NOMO-1 treated with dmso at 0.1 percent for 144 hours (cell line): ENCODE results near the gene RALY.

Experiments used
- DNase-seq: peaks from one replicate; lab custom pipeline; 2025; ENCODE audit not compliant: unreplicated experiment; lab: John Stamatoyannopoulos, UW

The RALY gene

DNA sequence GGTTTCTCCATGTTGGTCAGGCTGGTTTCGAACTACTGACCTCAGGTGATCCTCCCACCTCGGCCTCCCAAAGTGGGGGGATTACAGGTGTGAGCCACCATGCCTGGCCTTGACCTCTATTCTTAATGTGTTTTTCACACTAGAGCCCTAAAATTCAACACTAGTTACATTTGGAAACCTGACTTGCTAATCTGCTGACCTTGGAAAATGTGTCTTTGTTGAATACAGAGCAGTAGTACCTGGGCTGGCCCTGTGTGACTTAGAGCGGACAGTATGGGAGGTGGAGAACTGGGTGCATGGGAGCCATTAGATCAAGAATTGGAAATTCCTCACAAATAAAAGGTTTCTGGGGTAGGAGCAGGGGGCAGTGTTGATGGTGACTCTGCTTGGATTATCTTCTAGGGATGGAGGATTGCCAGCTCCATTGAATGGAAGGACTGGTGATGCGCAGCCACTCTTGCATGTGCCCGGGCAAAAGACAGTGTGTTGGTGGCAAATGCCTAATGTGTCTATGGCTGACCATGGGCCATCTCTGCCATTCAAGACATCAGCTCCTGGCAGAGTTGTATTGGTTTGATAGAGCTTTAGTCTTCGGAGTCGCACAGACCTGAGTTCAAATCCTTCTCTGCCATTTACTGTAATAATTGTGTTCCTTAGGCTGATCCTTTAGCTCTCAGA is 53.4 kb downstream of the RALY start:
- no peak for DNase-seq

DNA sequence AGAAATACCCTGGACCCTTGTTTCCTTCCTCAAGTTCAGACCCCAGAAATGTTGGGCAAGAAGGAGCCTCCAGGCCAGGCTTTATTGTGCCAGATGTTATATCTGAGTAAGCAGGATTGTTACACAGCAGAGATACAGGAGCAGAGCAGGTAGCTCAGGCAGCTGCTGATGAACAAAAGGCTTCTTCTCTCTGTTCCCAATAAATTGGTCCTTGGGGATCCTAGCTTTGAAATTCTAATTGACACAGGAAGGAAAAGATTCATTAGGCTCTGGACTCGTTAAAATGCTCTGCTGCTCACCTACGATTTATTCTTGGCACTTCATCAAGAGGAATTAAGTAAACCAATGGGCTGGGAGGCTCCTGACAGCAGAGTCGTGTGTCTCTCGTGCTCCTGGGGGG is 54.2 kb downstream of the RALY start:
- no peak for DNase-seq

DNA sequence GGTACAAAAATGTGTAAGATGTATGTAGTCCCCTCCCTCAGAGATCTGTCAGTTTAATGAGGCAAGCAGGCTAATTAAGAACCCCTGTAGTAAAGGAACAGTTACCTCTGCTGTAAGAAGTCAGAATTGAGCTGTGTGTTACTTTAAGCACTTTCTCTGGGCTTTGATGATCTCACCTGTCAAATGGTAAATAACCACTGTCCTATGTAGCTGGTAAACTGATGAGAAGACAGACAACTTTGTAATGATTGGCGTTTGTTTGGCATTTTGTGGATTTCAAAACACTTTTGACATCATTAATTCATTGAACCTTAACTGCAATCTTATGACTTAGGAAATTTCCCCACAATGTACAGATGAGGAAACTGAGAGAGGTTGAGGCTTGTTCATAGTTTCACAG is 55.7 kb downstream of the RALY start:
- DNase-seq = no peak

DNA sequence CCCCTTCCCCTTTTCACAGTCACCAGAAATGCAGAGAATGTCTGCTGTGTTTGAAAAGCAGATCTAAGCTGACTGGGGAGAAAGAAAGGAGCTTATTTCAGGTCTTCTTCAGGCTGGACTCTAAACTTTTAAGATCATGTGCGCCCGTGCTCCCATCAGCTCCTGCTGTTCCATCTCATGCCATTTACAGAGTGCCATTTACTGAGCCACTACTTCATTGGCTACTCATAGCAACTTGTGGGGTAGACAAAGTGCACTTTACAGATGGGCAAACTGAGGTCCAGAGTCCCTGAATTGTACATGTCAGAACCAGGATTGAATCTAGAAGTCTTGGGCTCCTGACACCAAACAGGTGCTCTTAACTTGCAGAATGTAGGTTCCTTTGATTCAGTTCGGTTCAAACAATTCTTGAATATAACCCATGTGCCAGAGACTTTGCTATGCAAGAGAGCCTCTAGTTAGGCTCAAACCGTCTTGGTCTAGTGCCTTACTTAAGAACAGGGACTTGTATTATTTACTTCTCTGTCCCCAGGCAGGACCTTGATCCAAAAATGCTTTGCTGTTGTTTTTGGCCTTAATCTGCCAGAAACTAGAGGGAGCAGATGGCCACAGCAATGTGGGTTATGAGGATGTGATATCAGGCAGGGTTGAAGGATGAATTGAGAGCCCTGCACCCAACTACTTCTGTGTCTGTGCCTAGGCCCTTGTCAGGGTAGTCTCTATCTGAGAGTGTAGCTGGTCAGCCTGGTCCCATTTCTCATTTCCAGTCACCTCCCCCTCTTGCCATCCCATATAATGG is 56.4 kb downstream of the RALY start:
- no peak for DNase-seq

DNA sequence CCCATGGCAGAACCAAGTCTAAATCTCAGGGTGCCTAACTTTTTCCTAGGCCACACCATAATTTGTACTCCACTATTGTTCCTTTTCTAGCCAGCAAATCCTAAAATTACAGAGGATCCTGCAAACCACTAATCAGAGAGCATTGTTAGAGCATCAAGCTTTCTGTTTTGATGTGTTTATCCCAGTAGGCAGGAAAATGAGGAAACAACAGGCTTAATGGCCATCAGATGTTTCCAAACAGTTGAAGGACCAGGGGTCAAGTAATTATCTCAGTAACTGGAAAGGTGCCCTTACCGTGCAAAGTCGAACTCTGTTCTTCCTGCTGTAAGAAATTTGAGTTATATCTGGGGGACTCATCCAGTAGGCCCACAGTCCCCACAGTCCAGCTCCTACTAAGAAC is 58.7 kb downstream of the RALY start:
- no peak for DNase-seq

DNA sequence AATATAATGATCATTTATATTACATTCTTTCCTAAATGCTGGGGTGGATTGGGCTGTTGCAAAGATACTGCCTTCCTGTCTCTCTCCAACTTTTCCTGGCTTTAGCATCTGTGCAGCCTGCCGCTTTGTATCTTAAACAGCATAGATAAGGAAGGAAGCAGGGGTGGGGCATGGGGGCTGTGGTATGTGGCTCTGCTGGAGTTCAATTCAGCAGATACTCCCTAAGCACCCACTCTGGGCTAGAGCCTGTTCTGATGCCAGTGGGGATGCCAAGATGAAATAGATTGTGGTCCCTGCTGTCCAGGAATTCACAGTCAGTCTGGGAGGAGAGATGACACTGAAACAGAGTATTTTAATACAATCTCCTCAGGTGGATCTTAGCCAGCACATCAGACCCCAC is 61.6 kb downstream of the RALY start:
- DNase-seq = no peak

DNA sequence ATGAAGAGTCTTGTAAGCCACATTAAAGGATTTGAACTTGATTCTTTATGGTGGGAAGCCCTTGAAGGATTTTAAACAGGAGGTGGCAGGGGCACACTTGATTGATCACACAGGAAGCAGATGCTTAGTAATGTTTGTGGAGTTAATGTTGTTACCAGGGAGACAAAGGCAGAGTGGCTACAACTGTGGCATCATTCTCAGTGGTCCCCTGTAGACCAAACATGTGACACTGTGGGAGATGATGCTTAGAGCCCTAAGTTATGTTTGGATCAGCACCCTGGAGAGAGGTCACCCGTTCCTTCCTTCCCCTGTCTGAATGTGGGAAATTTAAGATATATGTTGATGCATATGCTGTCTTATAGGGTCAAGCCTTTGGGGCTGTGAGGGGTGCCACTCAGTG is 65.1 kb downstream of the RALY start:
- DNase-seq = no peak

DNA sequence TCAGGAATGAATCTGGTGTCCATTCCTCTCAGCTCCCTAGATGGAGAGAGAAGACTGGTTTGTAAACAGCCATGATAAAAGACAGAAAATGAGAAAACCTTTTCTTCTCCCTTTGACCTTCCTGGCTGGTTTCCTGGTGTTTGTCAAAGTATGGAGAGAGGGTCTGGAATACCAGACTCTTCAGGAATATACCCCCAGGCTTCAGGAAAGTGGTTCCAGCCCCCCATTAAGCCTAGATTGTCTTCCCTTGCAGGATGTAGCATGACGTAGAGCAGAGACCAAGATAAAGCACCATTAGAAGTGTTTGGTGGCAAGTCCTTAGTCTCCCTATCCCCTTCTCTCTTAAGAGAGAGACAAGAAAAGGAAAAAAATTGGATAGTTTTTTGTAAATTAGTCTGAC is 67.3 kb downstream of the RALY start:
- no peak for DNase-seq

DNA sequence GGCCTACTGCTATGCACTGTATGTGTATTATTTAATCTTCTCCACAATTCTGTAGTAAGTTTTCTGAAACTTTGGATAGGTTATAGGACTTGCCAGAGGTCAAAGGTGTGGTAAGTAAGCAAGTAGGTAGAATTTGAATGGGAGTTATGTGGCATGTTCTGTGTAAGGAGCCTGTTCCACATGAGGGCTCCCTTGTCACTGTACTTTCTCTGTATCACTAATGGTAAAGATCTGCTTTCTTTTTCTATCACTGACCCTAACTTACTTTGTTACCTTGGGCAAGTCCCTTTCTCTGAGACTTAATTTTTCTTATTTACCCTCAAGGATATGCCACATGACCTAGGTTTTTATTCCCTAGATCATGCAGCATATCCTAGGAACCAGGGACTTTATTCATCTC is 68.0 kb downstream of the RALY start:
- DNase-seq = no peak

DNA sequence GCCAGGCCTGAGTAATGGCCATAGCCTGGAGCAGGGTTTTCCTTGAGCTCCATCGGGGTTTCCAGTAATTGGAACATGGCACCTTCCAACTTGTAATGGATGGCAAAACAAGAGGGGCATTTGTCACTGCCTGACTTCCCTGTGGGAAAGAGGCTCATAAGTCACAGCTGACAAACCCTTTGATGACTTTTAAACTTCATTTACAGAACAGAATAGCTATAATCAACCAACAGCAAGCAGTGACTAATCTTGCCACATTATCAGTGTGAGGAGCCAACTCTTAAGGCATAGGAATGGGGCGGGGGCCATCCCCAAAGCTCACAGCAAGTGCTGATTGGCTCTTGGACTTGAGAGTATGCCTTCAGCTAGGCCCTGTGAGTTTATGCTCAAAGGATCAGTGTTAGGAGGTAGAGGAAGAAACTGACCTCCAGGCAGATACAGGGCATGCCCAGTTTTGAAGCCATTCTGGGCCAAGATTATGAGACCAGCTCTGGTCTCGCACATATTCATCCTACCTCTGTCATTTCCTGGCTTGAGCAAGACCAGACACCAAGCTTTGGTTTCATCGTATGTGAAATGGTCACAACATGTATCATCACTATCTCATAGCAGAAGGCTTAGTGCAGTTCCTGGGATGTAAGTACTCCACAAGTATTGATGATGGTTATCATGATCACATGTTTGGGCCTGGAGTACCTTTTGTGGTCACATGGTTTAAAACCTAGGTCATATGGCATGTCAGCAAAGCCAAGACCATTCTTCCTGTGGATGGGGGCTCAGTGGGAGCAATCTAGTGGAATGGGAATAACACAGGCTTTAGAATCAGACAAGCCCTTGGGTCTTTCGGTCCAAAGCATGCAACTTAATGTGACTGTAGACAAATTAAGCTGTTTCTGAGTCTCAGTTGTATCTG is 69.1 kb downstream of the RALY start:
- no peak for DNase-seq

DNA sequence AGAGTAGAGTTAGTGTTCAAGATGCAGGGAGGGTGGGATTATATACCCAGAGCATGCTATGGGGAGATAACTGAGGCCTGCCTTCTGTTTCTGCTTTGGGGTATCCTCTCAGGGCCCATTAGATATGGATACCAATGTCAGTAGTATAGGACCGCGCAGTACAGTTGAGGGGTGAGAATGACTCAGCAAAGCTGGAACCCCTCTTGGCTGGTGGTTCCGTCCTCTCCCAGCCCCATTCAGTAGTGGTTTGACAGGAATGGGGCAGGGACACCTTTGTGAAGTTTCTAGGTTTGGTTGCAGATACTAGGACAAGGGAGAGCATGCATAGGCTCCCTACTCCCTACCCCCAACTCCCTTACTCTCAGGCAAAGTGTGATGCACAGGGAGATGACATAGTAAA is 70.6 kb downstream of the RALY start:
- no peak for DNase-seq

DNA sequence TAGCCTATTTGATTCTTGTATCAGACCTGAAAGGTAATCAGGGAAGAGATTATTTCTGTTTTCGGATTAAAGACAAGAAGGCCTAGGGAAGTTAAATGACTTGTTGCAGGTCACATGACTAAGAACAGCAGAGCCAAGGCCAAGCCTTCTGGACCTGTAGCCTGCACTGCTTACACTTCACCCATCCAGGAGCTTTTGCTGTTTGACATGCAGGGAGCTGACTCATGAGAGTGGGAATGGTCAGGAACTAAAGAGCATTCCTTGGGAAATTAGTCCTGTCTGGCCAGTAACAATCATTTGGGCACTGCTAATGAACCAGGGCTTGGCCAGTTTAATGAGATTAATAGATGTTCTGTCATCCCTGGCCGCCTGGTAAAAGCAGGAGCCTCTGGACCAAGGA is 71.5 kb downstream of the RALY start:
- DNase-seq = no peak

DNA sequence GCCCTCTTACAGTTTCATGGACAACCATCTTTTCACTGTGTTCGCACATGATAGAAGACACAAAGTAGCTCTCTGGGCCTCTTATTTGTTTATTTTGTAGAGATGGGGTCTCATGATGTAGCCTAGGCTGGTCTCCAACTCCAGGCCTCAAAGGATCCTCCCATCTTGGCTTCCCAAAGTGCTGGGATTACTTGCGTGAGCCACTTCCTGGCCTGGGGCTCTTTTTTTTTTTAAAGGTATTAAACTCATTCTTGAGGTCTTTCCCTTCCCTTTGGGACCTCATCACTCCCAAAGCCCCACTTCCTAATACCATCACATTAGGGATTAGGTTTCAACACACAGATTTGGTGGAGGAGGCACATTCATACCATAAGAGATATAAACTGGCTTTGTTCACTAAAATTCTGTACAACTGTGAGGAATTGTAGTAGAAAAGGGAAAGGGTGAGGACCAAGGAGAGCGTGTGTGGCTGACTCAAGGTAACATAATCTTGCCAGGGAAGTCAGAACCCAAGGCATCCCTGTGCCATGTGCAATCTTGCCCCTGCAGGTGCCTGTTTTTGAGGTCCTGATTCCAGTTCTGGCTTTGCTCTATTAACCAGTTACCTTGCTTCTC is 72.9 kb downstream of the RALY start:
- DNase-seq = no peak

DNA sequence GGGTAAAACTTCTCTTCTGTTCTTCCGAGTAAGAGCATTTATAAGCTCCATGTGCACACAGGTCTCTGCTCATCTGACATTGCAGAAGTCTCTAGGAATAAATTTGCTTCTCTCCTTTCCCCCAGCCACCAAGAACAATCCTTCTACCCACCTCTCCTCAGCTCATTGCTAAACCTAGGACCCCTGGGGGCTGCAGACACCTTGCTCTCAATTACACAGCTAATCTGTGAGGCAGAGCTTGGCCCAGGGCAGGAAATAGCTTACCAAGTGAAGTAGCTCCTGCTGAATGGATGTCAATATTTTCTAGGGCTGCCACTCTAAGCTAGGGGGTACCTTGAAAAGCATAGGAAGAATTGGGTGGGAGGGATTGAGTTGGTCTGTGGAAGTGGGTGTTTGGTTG is 74.3 kb downstream of the RALY start:
- DNase-seq = no peak

DNA sequence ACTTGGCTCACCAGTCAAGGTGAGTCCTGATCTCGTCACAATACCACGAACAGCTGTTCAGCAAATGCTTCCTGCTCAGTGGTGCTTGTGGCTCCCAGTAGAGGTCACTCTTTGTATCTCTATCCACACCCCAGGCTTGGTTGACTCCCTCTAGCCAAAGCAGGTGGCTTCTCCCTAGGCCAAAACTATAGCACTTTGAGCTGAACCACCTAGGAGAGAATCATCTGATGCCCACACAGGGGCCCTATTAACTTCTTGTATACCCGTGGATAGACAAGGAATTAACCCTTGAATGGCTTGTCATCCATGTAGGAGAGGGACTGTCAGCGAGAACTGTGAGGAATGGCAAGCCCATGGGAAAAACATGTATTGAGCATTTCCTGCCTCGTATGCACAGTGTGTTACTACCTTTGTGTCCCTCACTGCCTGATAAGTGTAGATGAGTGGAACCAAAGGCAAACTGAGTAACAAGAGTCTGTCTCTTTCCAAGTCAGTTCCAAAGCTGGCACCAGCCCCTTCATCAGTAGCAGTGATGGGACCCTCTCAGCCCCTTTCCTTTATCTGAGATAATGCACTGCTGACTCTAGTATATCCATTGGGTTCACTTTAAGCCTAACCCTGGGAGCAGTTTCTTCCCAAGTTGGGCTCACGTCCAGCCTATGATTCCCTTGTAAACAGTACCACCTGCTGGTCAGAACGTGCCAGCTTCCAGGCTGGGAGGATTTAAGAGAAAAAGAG is 75.8 kb downstream of the RALY start:
- no peak for DNase-seq

DNA sequence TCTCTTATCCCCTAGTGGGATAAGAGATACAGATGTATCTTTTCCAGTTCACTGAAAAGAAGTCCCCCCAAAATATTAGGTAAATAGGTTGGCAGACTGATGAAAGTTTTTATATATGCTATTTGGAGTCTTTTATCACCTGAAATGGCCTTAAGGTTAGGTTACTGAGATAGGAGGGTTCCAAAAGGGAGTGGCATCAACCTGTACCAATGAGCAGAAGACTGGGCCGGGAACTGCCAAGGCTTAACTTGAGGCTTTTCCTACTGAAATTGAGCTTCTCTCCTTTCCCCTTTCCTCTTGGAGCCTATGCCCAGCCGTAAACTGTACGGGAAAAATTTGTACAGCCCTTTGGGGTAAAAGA is 76.3 kb downstream of the RALY start:
- no peak for DNase-seq

DNA sequence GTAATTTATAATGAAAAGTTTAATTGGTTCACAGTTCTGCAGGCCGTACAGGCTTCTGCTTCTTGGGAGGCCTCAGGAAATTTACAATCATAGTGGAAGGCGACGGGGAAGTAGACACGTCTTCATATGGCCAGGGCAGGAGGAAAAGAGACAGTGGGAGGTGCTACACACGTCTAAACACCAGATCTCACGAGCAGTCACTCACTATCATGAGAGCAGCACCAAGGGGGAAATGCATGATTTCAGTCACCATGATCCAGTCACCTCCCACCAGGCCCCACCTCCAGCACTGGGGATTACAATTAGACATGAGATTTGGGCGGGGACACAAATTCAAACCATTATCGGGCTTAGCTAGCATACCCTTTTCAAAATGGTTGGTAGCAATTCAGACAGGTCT is 77.1 kb downstream of the RALY start:
- no peak for DNase-seq

DNA sequence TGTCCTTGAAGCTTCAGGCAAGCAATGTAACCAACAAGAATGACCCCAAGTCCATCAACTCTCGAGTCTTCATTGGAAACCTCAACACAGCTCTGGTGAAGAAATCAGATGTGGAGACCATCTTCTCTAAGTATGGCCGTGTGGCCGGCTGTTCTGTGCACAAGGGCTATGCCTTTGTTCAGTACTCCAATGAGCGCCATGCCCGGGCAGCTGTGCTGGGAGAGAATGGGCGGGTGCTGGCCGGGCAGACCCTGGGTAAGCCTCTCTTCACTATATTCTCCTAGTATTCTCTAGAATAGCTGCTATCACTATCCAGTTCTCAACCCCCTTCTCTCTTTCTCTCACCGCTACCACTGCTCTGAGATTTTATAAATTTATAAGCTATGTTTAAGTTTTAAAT is 78.4 kb downstream of the RALY start:
- no peak for DNase-seq

DNA sequence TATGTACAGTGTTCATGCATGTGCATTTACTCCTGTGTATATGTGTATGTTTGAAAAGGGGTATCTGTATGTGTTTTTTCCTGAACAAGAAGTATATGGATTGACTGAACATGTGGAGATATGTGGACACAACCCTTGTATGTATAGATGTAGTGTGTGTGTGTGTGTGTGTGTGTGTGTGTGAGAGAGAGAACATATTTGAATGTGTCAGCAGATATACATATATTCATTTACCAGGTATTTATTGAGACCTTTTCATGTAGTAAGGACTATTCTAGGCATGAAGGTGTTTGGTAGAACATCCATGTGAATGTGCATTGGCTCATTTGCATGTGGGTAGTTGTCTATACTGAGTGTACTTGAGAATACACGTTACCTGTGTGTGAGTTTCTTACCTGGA is 79.1 kb downstream of the RALY start:
- no peak for DNase-seq

DNA sequence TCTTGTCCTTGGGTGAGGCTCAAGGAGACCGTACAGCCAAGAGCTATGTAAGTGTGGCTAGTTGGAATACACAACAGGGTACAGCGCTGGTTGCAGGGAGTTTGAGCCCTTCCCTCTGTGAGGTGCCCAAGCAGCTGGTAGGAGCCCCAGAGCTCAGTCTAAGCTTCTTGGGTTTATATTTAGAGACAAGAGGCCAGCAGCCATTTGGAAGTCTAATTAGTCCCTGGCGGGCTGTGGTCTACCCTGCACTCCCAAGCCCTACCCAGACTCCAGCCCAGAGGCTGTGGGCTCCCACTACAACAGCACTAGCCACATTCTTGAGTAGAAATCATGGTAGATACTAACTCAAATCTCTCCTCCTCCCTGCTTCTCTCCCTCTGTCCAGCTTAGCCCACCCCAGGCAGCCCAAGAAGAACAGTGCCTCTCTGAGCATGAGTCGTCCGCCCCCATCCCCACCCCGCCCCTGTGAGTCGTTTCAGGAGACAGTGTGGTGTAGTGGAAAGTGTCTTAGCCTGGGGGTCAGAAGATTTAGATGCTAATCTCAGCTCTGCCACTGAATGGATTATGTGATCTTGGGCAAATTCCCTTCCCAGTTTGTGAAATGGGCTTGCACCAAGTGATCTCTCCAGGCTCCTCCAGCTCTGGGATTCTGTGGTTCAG is 80.5 kb downstream of the RALY start:
- no peak for DNase-seq
